Type B pancreatic cell (in vitro differentiated cells): ENCODE measurements around the gene ERC2. TPM values are rescaled to one million over a fixed set of nuclear protein-coding genes. Genes with fewer than 3 reads are reported as not detected.

Experiments used
- DNase-seq: peaks from one replicate; pipeline ENCODE4 v3.0.0; 2021; ENCODE audit warnings: mixed read lengths; ENCODE audit not compliant: unreplicated experiment; ENCODE audit errors: extremely low spot score
- H3K27ac Mint-ChIP-seq: 2 replicates; pipeline ENCODE4 v1.8.0; 2021; ENCODE audit warnings: mild to moderate bottlenecking, mixed read lengths
- H3K27me3 Mint-ChIP-seq: 2 replicates; pipeline ENCODE4 v1.8.0; 2021; ENCODE audit warnings: mixed read lengths
- H3K36me3 Mint-ChIP-seq: 2 replicates; pipeline ENCODE4 v1.8.0; 2021; ENCODE audit warnings: mixed read lengths
- H3K4me1 Mint-ChIP-seq: one replicate; pipeline ENCODE4 v1.8.0; 2021; ENCODE audit warnings: mixed read lengths; ENCODE audit not compliant: unreplicated experiment
- H3K4me3 Mint-ChIP-seq: 2 replicates; pipeline ENCODE4 v1.8.0; 2021; ENCODE audit warnings: mild to moderate bottlenecking, mixed read lengths
- H3K9me3 Mint-ChIP-seq: 2 replicates; pipeline ENCODE4 v1.8.0; 2021; ENCODE audit warnings: mixed read lengths
- CTCF ChIP-seq: fragments of 200-600 bp; sonication (generic); conservative IDR thresholded peaks from 2 replicates; pipeline ENCODE4 v1.5.0; 2021; ENCODE audit warnings: antibody characterized with exemption, mild to moderate bottlenecking
- total RNA-seq: library from RNA; stranded (reverse); gene quantifications from 2 replicates; pipeline ENCODE4 v1.2.1, GENCODE V29; 2021; ENCODE audit warnings: low replicate concordance

Gene ERC2
- total RNA-seq, 1 donor from 2014 or later: 6.1 TPM

- H3K4me1 Mint-ChIP-seq: peaks cover 49% of the 10 kb centered on the region
- peak; percentile 44 for TF ChIP-seq CTCF
- H3K27ac Mint-ChIP-seq: peak overlapping the region; percentile 90
- H3K4me3 Mint-ChIP-seq: peak overlapping the region; percentile 98
- H3K27me3 Mint-ChIP-seq: peaks cover 60% of the 10 kb centered on the region
- no peak for DNase-seq
- peaks cover 51% of the 10 kb centered on the region for H3K36me3 Mint-ChIP-seq
- H3K9me3 Mint-ChIP-seq: no peaks in the 10 kb centered on the region
Measured at GRCh38 chr3:55481744-55482495, 986.3 kb downstream of the ERC2 start.

GRCh38 chr3:55480911-55481743, 987.1 kb downstream of the ERC2 start:
- Mint-ChIP-seq H3K4me1 (peaks cover 56% of the 10 kb centered on the region), H3K27ac (peak overlapping the region; percentile 90), H3K9me3 (no peaks in the 10 kb centered on the region), H3K4me3 (peak overlapping the region; percentile 98), H3K36me3 (peaks cover 53% of the 10 kb centered on the region), H3K27me3 (peaks cover 57% of the 10 kb centered on the region)
- no peak for TF ChIP-seq CTCF
- no peak for DNase-seq

- Mint-ChIP-seq H3K36me3 (peaks cover 66% of the 10 kb centered on the region), H3K9me3 (no peaks in the 10 kb centered on the region), H3K27ac (peak overlapping the region; percentile 16), H3K27me3 (peaks cover 44% of the 10 kb centered on the region), H3K4me3 (peak overlapping the region; percentile 98), H3K4me1 (peaks cover 67% of the 10 kb centered on the region)
- DNase-seq: no peak
- no peak for TF ChIP-seq CTCF
Measured at GRCh38 chr3:55477306-55478303, 990.7 kb downstream of the ERC2 start.

- Mint-ChIP-seq H3K4me3 (peak overlapping the region; percentile 53), H3K9me3 (no peaks in the 10 kb centered on the region), H3K27me3 (peaks cover 42% of the 10 kb centered on the region), H3K27ac (peak overlapping the region; percentile 55), H3K36me3 (peaks cover 75% of the 10 kb centered on the region), H3K4me1 (peaks cover 69% of the 10 kb centered on the region)
- TF ChIP-seq CTCF: no peak
- DNase-seq: no peak
Measured at GRCh38 chr3:55476515-55476914, 991.8 kb downstream of the ERC2 start.

- Mint-ChIP-seq H3K4me3 (peak overlapping the region; percentile 72), H3K36me3 (peaks cover 63% of the 10 kb centered on the region), H3K27ac (peak overlapping the region; percentile 44), H3K9me3 (no peaks in the 10 kb centered on the region), H3K4me1 (peaks cover 50% of the 10 kb centered on the region), H3K27me3 (peaks cover 24% of the 10 kb centered on the region)
- DNase-seq: no peak
- TF ChIP-seq CTCF: no peak
Measured at GRCh38 chr3:55474213-55474632, 994.0 kb downstream of the ERC2 start.
